ENCODE results near the gene SKP1. TPM values are rescaled to one million over a fixed set of nuclear protein-coding genes. Genes with fewer than 3 reads are reported as not detected.
"Not testable (repeated sequence)": the region's sequence is repeated elsewhere in the genome, so short reads cannot be mapped to it uniquely, and the experiment has no call there.

SKP1 gene
- total RNA-seq: 119 and 126 TPM in 2 replicates

- DNase-seq (ENCODE audit: low read depth in 2 of 2): peak; percentile 85 to 88
Observed at GRCh38 chr5:134176511-134177368, at the start of gene SKP1. SKP1 (minus strand) TSS chr5:134176950; CDS start chr5:134174022, 2,928 bp downstream.

GRCh38 chr5:134225780-134226440, 49.2 kb upstream of the SKP1 start, which contains the start of gene PPP2CA:
PPP2CA (minus strand) TSS chr5:134226073; CDS start chr5:134225861, 212 bp downstream.
- peak; percentile 99 for DNase-seq (ENCODE audit: low read depth in 2 of 2)

GRCh38 chr5:134224888-134225779, 48.4 kb upstream of the SKP1 start:
- peak; percentile 76 to 87 for DNase-seq (ENCODE audit: low read depth in 2 of 2)

GRCh38 chr5:134223406-134224248, 46.9 kb upstream of the SKP1 start:
- peak in 1 of 2 donors; percentile 44 for DNase-seq (ENCODE audit: low read depth in 2 of 2)

GRCh38 chr5:134221690-134222089, 44.9 kb upstream of the SKP1 start:
- DNase-seq (ENCODE audit: low read depth in 2 of 2): not testable (repeated sequence)

- no peak for DNase-seq (ENCODE audit: low read depth in 2 of 2)
Observed at GRCh38 chr5:134215757-134216156, 39.0 kb upstream of the SKP1 start.

GRCh38 chr5:134211263-134212031, 34.7 kb upstream of the SKP1 start:
- not testable (repeated sequence) for DNase-seq (ENCODE audit: low read depth in 2 of 2)

- DNase-seq (ENCODE audit: low read depth in 2 of 2): no peak
Observed at GRCh38 chr5:134209477-134210245, 32.9 kb upstream of the SKP1 start.

- DNase-seq (ENCODE audit: low read depth in 2 of 2): no peak
Observed at GRCh38 chr5:134207696-134208095, 30.9 kb upstream of the SKP1 start.

GRCh38 chr5:134206627-134207160, 29.9 kb upstream of the SKP1 start:
- DNase-seq (ENCODE audit: low read depth in 2 of 2): no peak

- DNase-seq (ENCODE audit: low read depth in 2 of 2): no peak
Observed at GRCh38 chr5:134204575-134204974, 27.8 kb upstream of the SKP1 start.

- DNase-seq (ENCODE audit: low read depth in 2 of 2): no peak
Observed at GRCh38 chr5:134203630-134204029, 26.9 kb upstream of the SKP1 start.

- no peak for DNase-seq (ENCODE audit: low read depth in 2 of 2)
Observed at GRCh38 chr5:134195666-134196065, 18.9 kb upstream of the SKP1 start.

- DNase-seq (ENCODE audit: low read depth in 2 of 2): no peak
Observed at GRCh38 chr5:134189031-134189430, 12.3 kb upstream of the SKP1 start.

- no peak for DNase-seq (ENCODE audit: low read depth in 2 of 2)
Observed at GRCh38 chr5:134188092-134188491, 11.3 kb upstream of the SKP1 start.

- peak; percentile 63 to 77 for DNase-seq (ENCODE audit: low read depth in 2 of 2)
Observed at GRCh38 chr5:134184155-134185135, 7.7 kb upstream of the SKP1 start.

- DNase-seq (ENCODE audit: low read depth in 2 of 2): no peak
Observed at GRCh38 chr5:134183481-134183880, 6.7 kb upstream of the SKP1 start.

- DNase-seq (ENCODE audit: low read depth in 2 of 2): no peak
Observed at GRCh38 chr5:134178096-134178419, 1.3 kb upstream of the SKP1 start.
